Measurements from ENCODE around the gene PRKCE.

- TF ChIP-seq CTCF (IDR thresholded peaks at IDR 0.05) (no peak), POLR2A (IDR thresholded peaks at IDR 0.05) (no peak)
Observed at GRCh38 chr2:45732946-45733345, 81.5 kb downstream of the PRKCE start.
